ENCODE results near the gene CFLAR. TPM values are rescaled to one million over a fixed set of nuclear protein-coding genes. Genes with fewer than 3 reads are reported as not detected.

The CFLAR gene
- 17.9 and 18.2 TPM in 2 replicates for total RNA-seq (2014; rRNA removed; shearing (Covaris generic))

GRCh38 chr2:201116115-201116958 lies at the start of gene CFLAR:
Gene CFLAR (plus strand): TSS chr2:201116164. CDS start chr2:201129866, 13,702 bp downstream.

GRCh38 chr2:201071479-201072200 lies 44.3 kb upstream of the CFLAR start, which contains the start of the genes HYCC2 and NDUFB3:
Gene HYCC2 (minus strand): TSS chr2:201071671. CDS start chr2:201024009, 47,662 bp downstream.
Gene NDUFB3 (plus strand): TSS chr2:201072001. CDS start chr2:201078883, 6,882 bp downstream.

GRCh38 chr2:201182650-201183364 lies 66.8 kb downstream of the CFLAR start, which contains the start of gene CASP10:
Gene CASP10 (plus strand): TSS chr2:201183141. CDS start chr2:201185778, 2,637 bp downstream.

Small RNA genes lying within 50 kb of the gene (small RNA-seq; reads per million reads assigned to genes)
- not detected for gene AC007283.2
- not detected for gene MTND4LP13
- gene RNU6-1206P, result not detected
- not detected for gene RNU7-45P

Other genes starting within 250 kb of the CFLAR start
- 22.2 and 26.1 TPM in 2 replicates for gene PPIL3, start 227.1 kb upstream of the CFLAR start, total RNA-seq (2014; rRNA removed; shearing (Covaris generic))
- gene NIF3L1, start 226.8 kb upstream of the CFLAR start, total RNA-seq (2014; rRNA removed; shearing (Covaris generic)), result 24.5 and 29.8 TPM in 2 replicates
- 10.8 and 17.9 TPM in 2 replicates for gene ORC2, start 152.5 kb upstream of the CFLAR start, total RNA-seq (2014; rRNA removed; shearing (Covaris generic))
- 2.6 and 2.7 TPM in 2 replicates for gene HYCC2, start 44.5 kb upstream of the CFLAR start, total RNA-seq (2014; rRNA removed; shearing (Covaris generic))
- 82.9 and 86.4 TPM in 2 replicates for gene NDUFB3, start 44.2 kb upstream of the CFLAR start, total RNA-seq (2014; rRNA removed; shearing (Covaris generic))
- gene CASP10, start 67.0 kb downstream of the CFLAR start, total RNA-seq (2014; rRNA removed; shearing (Covaris generic)), result 1.7 TPM in 2 replicates
- 21.4 and 25.8 TPM in 2 replicates for gene CASP8, start 144.4 kb downstream of the CFLAR start, total RNA-seq (2014; rRNA removed; shearing (Covaris generic))
- gene FLACC1, start 241.2 kb downstream of the CFLAR start, total RNA-seq (2014; rRNA removed; shearing (Covaris generic)), result 0.68 and 1.1 TPM in 2 replicates